Liver (tissue), 9 donors: ENCODE data around the gene TUSC2. TPM values are rescaled to one million over a fixed set of nuclear protein-coding genes. Genes with fewer than 3 reads are reported as not detected.
A peak's percentile ranks its signal among the peaks of the same experiment; 100 is the strongest.

ENCODE experiments used
- DNase-seq: peaks from one replicate; pipeline ENCODE4 v3.0.0-alpha.2; 2017; ENCODE audit warnings: low spot score
- H3K27ac ChIP-seq, 2 donors: one replicate each; pipeline ENCODE4 v1.7.0; 2013; ENCODE audit warnings: inconsistent platforms in 2 of 2, low read length in 2 of 2, control low read depth in 1 of 2, low read depth in 1 of 2, mild to moderate bottlenecking in 1 of 2
- H3K27me3 ChIP-seq, 4 donors: one replicate each; pipeline versions ENCODE4 v1.6.1 to v1.7.0; 2013; ENCODE audit warnings: low read length in 3 of 4, inconsistent platforms in 1 of 4, mild to moderate bottlenecking in 1 of 4, moderate library complexity in 1 of 4; ENCODE audit not compliant: control insufficient read depth in 4 of 4, insufficient read depth in 4 of 4
- H3K36me3 ChIP-seq, 4 donors: one replicate each; pipeline versions ENCODE4 v1.6.1 to v1.7.0; 2013; ENCODE audit warnings: low read length in 3 of 4, mild to moderate bottlenecking in 3 of 4, low read depth in 1 of 4, moderate library complexity in 1 of 4; ENCODE audit not compliant: control insufficient read depth in 4 of 4, insufficient read depth in 3 of 4
- H3K4me1 ChIP-seq, 4 donors: one replicate each; pipeline versions ENCODE4 v1.6.1 to v1.7.0; 2013; ENCODE audit warnings: low read length in 3 of 4, mild to moderate bottlenecking in 3 of 4, moderate library complexity in 1 of 4; ENCODE audit not compliant: control insufficient read depth in 4 of 4, insufficient read depth in 4 of 4
- H3K4me3 ChIP-seq, 3 donors: one replicate each; pipeline versions ENCODE4 v1.6.1 to v1.7.0; 2013; ENCODE audit warnings: low read length in 3 of 3, control low read depth in 1 of 3, low read depth in 1 of 3, mild to moderate bottlenecking in 1 of 3
- H3K9ac ChIP-seq, 2 donors: one replicate each; pipeline ENCODE4 v1.7.0; 2013; ENCODE audit warnings: low read length in 2 of 2, mild to moderate bottlenecking in 2 of 2, moderate library complexity in 2 of 2, control low read depth in 1 of 2, low read depth in 1 of 2
- H3K9me3 ChIP-seq, 4 donors: one replicate each; pipeline versions ENCODE4 v1.6.1 to v1.7.0; 2013; ENCODE audit warnings: low read length in 3 of 4; ENCODE audit not compliant: control insufficient read depth in 4 of 4
- ATF3 ChIP-seq: IDR thresholded peaks from 2 replicates; pipeline ENCODE4 v1.6.1; 2016; ENCODE audit warnings: antibody characterized with exemption
- FOXA1 ChIP-seq: IDR thresholded peaks from 2 replicates; pipeline ENCODE4 v1.6.1; 2016; ENCODE audit warnings: antibody characterized with exemption
- FOXA2 ChIP-seq: IDR thresholded peaks from 2 replicates; pipeline ENCODE4 v1.6.1; 2016; ENCODE audit warnings: antibody characterized with exemption
- GABPA ChIP-seq, 2 donors: IDR thresholded peaks in 1 of 2; conservative IDR thresholded peaks in 1 of 2; 2 replicates each; pipeline ENCODE4 v1.6.1; 2016; ENCODE audit warnings: antibody characterized with exemption in 2 of 2, mild to moderate bottlenecking in 1 of 2, moderate library complexity in 1 of 2
- HNF4A ChIP-seq, 2 donors: conservative IDR thresholded peaks; 2 replicates each; pipeline ENCODE4 v1.6.1; 2016; ENCODE audit warnings: antibody characterized with exemption in 2 of 2, mild to moderate bottlenecking in 2 of 2
- JUND ChIP-seq, 2 donors: IDR thresholded peaks; 2 replicates each; pipeline ENCODE4 v1.6.1; 2016; ENCODE audit warnings: antibody characterized with exemption in 2 of 2
- REST ChIP-seq: IDR thresholded peaks from 2 replicates; pipeline ENCODE4 v1.6.1; 2016; ENCODE audit warnings: antibody characterized with exemption, mild to moderate bottlenecking
- RXRA ChIP-seq, 2 donors: IDR thresholded peaks; 2 replicates each; pipeline ENCODE4 v1.6.1; 2017 to 2018; ENCODE audit warnings: antibody characterized with exemption in 2 of 2, mild to moderate bottlenecking in 1 of 2
- SP1 ChIP-seq: IDR thresholded peaks from 2 replicates; pipeline ENCODE4 v1.6.1; 2018; ENCODE audit warnings: antibody characterized with exemption, mild to moderate bottlenecking
- TAF1 ChIP-seq: conservative IDR thresholded peaks from 2 replicates; pipeline ENCODE4 v1.6.1; 2016; ENCODE audit warnings: antibody characterized with exemption, mild to moderate bottlenecking
- ZBTB33 ChIP-seq: IDR thresholded peaks from 2 replicates; pipeline ENCODE4 v1.6.1; 2016; ENCODE audit warnings: antibody characterized with exemption
- WGBS: extraction: QIAGEN DNeasy Blood & Tissue Kit; methylation state at CpG from one replicate; pipeline ENCODE4 v1.1.7; 2013; 5-methylcytosine and 5-hydroxymethylcytosine counted together
- polyA plus RNA-seq, 2 donors: library from polyadenylated mRNA; stranded (reverse) in 1 of 2; unstranded in 1 of 2; fragments of 200-250 nt in 1 of 2; fragments of >200 nt in 1 of 2; fragmentation: Nextera tagmentation in 1 of 2; extraction: Ambion mirVana in 1 of 2; gene quantifications; one replicate each; pipeline versions ENCODE4 v1.2.1 to v1.2.3, GENCODE V29; 2013 to 2015
- total RNA-seq, 2 donors: library from RNA; depleted of rRNA; stranded (reverse); fragments of >200 nt; gene quantifications; one replicate each; pipeline ENCODE4 v1.2.3, GENCODE V29; 2014
- TF ChIP-seq, protein P1 (sequence below): IDR thresholded peaks from 2 replicates; pipeline ENCODE4 v1.6.1; 2016; ENCODE audit warnings: antibody characterized with exemption
- donor health status: healthy.
- donor health status: healthy.
- donor health status: healthy.
- donor health status: healthy.
- donor health status: healthy.

Gene TUSC2
- total and polyA plus RNA-seq, 4 donors, result 12.7 to 37.7 (median 21.7) TPM

DNA sequence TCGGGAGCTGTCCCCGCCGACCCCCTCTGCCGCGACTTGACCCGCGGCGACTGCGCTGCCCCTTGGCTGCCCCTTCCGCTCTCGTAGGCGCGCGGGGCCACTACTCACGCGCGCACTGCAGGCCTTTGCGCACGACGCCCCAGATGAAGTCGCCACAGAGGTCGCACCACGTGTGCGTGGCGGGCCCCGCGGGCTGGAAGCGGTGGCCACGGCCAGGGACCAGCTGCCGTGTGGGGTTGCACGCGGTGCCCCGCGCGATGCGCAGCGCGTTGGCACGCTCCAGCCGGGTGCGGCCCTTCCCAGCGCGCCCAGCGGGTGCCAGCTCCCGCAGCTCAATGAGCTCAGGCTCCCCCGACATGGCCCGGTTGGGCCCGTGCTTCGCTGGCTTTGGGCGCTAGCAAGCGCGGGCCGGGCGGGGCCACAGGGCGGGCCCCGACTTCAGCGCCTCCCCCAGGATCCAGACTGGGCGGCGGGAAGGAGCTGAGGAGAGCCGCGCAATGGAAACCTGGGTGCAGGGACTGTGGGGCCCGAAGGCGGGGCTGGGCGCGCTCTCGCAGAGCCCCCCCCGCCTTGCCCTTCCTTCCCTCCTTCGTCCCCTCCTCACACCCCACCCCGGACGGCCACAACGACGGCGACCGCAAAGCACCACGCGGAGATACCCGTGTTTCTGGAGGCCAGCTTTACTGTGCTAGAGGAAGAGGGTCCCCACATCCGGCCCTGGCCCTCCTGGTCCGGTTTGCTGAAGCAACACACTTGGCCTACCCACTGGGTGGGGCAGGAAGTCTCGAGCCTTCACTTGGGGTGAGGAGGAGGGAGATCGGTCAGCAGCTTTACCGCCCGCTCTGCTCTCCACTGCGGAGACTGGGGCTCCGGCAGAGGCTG, 12.7 kb upstream of the TUSC2 start, which contains the start of gene RASSF1:
Gene RASSF1, minus strand, starts transcription at position 389 of the 882 bp plus-strand sequence. Its CDS starts 31 bp downstream, at position 358.
- H3K9me3 ChIP-seq, result no peaks in the 10 kb centered on the region
- H3K27ac ChIP-seq, result peak within 1 kb of the TSS; percentile 21 to 34
- peak; percentile 78 for DNase-seq
- H3K36me3 ChIP-seq, result no peaks in the 10 kb centered on the region
- no peaks in the 10 kb centered on the region for H3K27me3 ChIP-seq
- H3K4me3 ChIP-seq, result peak within 1 kb of the TSS in 1 of 3 donors; percentile 42
- TF ChIP-seq, protein P1, sequence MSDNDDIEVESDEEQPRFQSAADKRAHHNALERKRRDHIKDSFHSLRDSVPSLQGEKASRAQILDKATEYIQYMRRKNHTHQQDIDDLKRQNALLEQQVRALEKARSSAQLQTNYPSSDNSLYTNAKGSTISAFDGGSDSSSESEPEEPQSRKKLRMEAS, result no peak
- TF ChIP-seq GABPA (IDR thresholded peaks at IDR 0.05 in 1 of 2, conservative IDR thresholded peaks at IDR 0.05 in 1 of 2) (peak in 1 of 2 donors; percentile 22), FOXA1 (no peak), SP1 (peak; percentile 36), RXRA (IDR thresholded peaks at IDR 0.05) (peak in 1 of 2 donors; percentile 12), REST (peak; percentile 33)
- WGBS, result 23% methylated on average over 85 of the region's 85 CpGs
- H3K4me1 ChIP-seq, result peaks cover 11 to 32% (median 18%) of the 10 kb centered on the region in 4 donors
- peak within 1 kb of the TSS; percentile 10 to 62 for H3K9ac ChIP-seq

DNA sequence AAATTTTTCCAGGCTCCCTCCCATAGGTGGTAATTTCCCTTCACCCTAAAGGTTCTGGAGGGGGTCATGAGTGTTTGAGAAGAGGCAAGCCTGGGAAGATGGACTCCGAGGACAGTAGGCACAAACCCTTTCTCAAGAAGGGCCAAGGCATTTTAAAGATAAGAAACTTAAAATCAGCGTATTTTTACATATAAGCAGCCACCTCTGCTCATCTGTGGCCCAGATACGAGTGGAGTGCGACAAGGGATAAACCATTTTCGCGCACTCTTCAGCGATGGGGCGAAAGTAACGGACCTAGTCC, 12.1 kb upstream of the TUSC2 start:
- Histone ChIP-seq H3K36me3 (no peaks in the 10 kb centered on the region), H3K27me3 (no peaks in the 10 kb centered on the region), H3K9me3 (no peaks in the 10 kb centered on the region), H3K4me3 (peak overlapping the region in 1 of 3 donors; percentile 42), H3K27ac (peak overlapping the region; percentile 21 to 34), H3K4me1 (peaks cover 6 to 32% (median 15%) of the 10 kb centered on the region in 4 donors), H3K9ac (peak overlapping the region in 1 of 2 donors; percentile 62)
- no peak for TF ChIP-seq ATF3
- no peak for TF ChIP-seq ZBTB33
- TF ChIP-seq JUND (IDR thresholded peaks at IDR 0.05), result no peak
- TF ChIP-seq, protein P1, result no peak
- TF ChIP-seq GABPA (IDR thresholded peaks at IDR 0.05 in 1 of 2, conservative IDR thresholded peaks at IDR 0.05 in 1 of 2), result no peak
- no peak for TF ChIP-seq TAF1
- no peak for TF ChIP-seq FOXA2
- TF ChIP-seq HNF4A (conservative IDR thresholded peaks at IDR 0.05), result no peak
- 41% methylated on average over 9 of the region's 9 CpGs for WGBS
- DNase-seq, result no peak
